ENCODE measurements around the gene KLHDC7A.
"Not testable (repeated sequence)": the region's sequence is repeated elsewhere in the genome, so short reads cannot be mapped to it uniquely, and the experiment has no call there.

KLHDC7A gene

GRCh38 chr1:18461656-18462055 is 19.1 kb upstream of the KLHDC7A start:
- Mint-ChIP-seq H3K4me3 (no peak overlapping the region), H3K36me3 (ENCODE audit: low read depth) (no peaks in the 10 kb centered on the region), H3K9me3 (no peaks in the 10 kb centered on the region), H3K27ac (no peak overlapping the region), H3K4me1 (peaks cover 9% of the 10 kb centered on the region), H3K27me3 (ENCODE audit: low read depth, poor library complexity) (peaks cover 10% of the 10 kb centered on the region)
- no peak for TF ChIP-seq CTCF (IDR thresholded peaks at IDR 0.05)
- DNase-seq: no peak

- not testable (repeated sequence) for H3K36me3 Mint-ChIP-seq (ENCODE audit: low read depth); H3K27me3 Mint-ChIP-seq (ENCODE audit: low read depth, poor library complexity); H3K27ac Mint-ChIP-seq; DNase-seq; H3K9me3 Mint-ChIP-seq; H3K4me3 Mint-ChIP-seq
- H3K4me1 Mint-ChIP-seq: peaks cover 13% of the 10 kb centered on the region
Observed at GRCh38 chr1:18462517-18462916, 18.2 kb upstream of the KLHDC7A start.

GRCh38 chr1:18463063-18463462 is 17.7 kb upstream of the KLHDC7A start:
- Mint-ChIP-seq H3K27ac (no peak overlapping the region), H3K4me1 (peaks cover 13% of the 10 kb centered on the region), H3K4me3 (no peak overlapping the region), H3K9me3 (no peaks in the 10 kb centered on the region), H3K36me3 (ENCODE audit: low read depth) (no peaks in the 10 kb centered on the region), H3K27me3 (ENCODE audit: low read depth, poor library complexity) (peaks cover 10% of the 10 kb centered on the region)
- no peak for TF ChIP-seq CTCF (IDR thresholded peaks at IDR 0.05)
- no peak for DNase-seq

GRCh38 chr1:18463984-18464664 is 16.6 kb upstream of the KLHDC7A start:
- Mint-ChIP-seq H3K4me1 (peaks cover 22% of the 10 kb centered on the region), H3K9me3 (no peaks in the 10 kb centered on the region), H3K27me3 (ENCODE audit: low read depth, poor library complexity) (peaks cover 10% of the 10 kb centered on the region), H3K36me3 (ENCODE audit: low read depth) (no peaks in the 10 kb centered on the region), H3K27ac (no peak overlapping the region), H3K4me3 (no peak overlapping the region)
- TF ChIP-seq CTCF (IDR thresholded peaks at IDR 0.05): no peak
- no peak for DNase-seq

GRCh38 chr1:18464665-18465050 is 16.1 kb upstream of the KLHDC7A start:
- Mint-ChIP-seq H3K27me3 (ENCODE audit: low read depth, poor library complexity) (peaks cover 10% of the 10 kb centered on the region), H3K4me3 (no peak overlapping the region)

GRCh38 chr1:18466676-18467075 is 14.1 kb upstream of the KLHDC7A start:
- Mint-ChIP-seq H3K36me3 (ENCODE audit: low read depth) (no peaks in the 10 kb centered on the region), H3K27ac (no peak overlapping the region), H3K4me3 (no peak overlapping the region), H3K9me3 (no peaks in the 10 kb centered on the region), H3K4me1 (peaks cover 40% of the 10 kb centered on the region), H3K27me3 (ENCODE audit: low read depth, poor library complexity) (peaks cover 11% of the 10 kb centered on the region)
- DNase-seq: no peak
- TF ChIP-seq CTCF (IDR thresholded peaks at IDR 0.05): no peak

More at GRCh38 chr1:18464665-18465050, 16.1 kb upstream of the KLHDC7A start:
- DNase-seq: no peak
- TF ChIP-seq CTCF (IDR thresholded peaks at IDR 0.05): no peak
- no peak overlapping the region for H3K27ac Mint-ChIP-seq
- H3K4me1 Mint-ChIP-seq: peaks cover 27% of the 10 kb centered on the region
- H3K9me3 Mint-ChIP-seq: no peaks in the 10 kb centered on the region
- no peaks in the 10 kb centered on the region for H3K36me3 Mint-ChIP-seq (ENCODE audit: low read depth)

Measured in nephron progenitor cell (in vitro differentiated cells).